HUES48 (cell line): ENCODE data around the gene ETHE1.

Source experiments
- H3K27ac ChIP-seq: one replicate; pipeline ENCODE4 v1.7.0; 2013; ENCODE audit warnings: low read depth, low read length, inconsistent platforms
- H3K27me3 ChIP-seq: 2 replicates; pipeline ENCODE4 v1.6.1; 2013; ENCODE audit warnings: mild to moderate bottlenecking, low read length; ENCODE audit not compliant: control insufficient read depth, insufficient read depth
- H3K36me3 ChIP-seq: 2 replicates; pipeline ENCODE4 v1.6.1; 2013; ENCODE audit warnings: low read length; ENCODE audit not compliant: control insufficient read depth, insufficient read depth
- H3K4me1 ChIP-seq: 2 replicates; pipeline ENCODE4 v1.6.1; 2013; ENCODE audit warnings: mild to moderate bottlenecking, low read length; ENCODE audit not compliant: control insufficient read depth, insufficient read depth
- H3K4me3 ChIP-seq: 2 replicates; pipeline ENCODE4 v1.5.1; 2013; ENCODE audit warnings: mild to moderate bottlenecking, low read depth, low read length
- H3K9ac ChIP-seq: 2 replicates; pipeline ENCODE4 v1.6.1; 2013; ENCODE audit warnings: mild to moderate bottlenecking, low read depth, low read length, moderate library complexity
- H3K9me3 ChIP-seq: 2 replicates; pipeline ENCODE4 v1.6.1; 2013; ENCODE audit warnings: low read length; ENCODE audit not compliant: control insufficient read depth, insufficient read depth

Gene ETHE1

DNA sequence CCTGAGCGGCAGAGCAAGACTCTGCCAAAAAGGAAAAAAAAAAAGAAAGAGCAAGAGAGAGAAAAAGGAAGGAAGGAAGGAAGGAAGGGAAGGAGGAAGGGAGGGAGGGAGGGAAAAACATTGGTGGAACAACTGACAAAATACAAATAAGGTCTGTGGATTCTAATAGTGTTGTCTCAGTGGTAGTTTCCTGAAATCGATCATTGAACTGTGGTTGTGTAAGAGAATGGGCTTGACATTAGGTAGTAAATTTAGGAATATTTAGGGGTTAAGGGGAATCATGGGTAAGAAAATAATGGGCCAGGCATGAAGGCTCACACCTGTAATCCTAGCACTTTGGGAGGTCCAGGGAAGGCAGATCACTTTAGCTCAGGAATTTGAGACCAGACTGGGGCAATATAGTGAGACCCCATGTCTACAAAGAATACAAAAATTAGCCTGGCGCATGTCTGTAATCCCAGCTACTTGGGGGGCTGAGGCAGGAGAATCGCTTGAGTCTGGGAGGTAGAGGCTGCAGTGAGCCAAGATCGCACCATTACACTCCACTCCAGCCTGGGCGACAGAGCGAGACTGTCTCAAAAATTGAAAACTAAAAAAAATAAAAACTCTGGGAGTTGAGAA lies 36.9 kb downstream of the ETHE1 start:
- Histone ChIP-seq H3K27ac (no peak overlapping the region), H3K9ac (no peak overlapping the region), H3K36me3 (no peaks in the 10 kb centered on the region; the same call in 1 of the 2 replicates), H3K4me3 (no peak overlapping the region), H3K4me1 (no peaks in the 10 kb centered on the region), H3K9me3 (no peaks in the 10 kb centered on the region), H3K27me3 (no peaks in the 10 kb centered on the region)

DNA sequence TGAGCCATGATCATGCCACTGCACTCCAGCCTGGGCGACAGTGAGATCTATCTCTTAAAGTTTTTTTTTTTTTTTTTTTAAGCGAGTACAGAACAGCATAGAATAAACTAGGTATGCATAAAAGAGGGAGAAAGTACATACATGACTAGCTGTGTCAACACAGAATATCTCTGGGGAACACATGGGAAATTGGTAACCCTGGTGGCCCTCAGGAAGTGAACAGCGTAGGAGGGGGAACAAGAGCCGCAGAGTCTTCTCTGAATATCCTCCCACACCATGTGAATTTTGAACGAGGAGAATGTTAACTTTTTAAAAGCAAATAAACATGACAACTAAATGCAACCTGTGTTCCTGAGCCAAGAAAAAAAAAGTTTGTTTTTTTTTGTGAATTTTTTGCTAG lies 37.7 kb downstream of the ETHE1 start:
- Histone ChIP-seq H3K4me1 (no peaks in the 10 kb centered on the region), H3K36me3 (no peaks in the 10 kb centered on the region), H3K9me3 (no peaks in the 10 kb centered on the region), H3K9ac (no peak overlapping the region), H3K27me3 (no peaks in the 10 kb centered on the region), H3K4me3 (no peak overlapping the region), H3K27ac (no peak overlapping the region)

DNA sequence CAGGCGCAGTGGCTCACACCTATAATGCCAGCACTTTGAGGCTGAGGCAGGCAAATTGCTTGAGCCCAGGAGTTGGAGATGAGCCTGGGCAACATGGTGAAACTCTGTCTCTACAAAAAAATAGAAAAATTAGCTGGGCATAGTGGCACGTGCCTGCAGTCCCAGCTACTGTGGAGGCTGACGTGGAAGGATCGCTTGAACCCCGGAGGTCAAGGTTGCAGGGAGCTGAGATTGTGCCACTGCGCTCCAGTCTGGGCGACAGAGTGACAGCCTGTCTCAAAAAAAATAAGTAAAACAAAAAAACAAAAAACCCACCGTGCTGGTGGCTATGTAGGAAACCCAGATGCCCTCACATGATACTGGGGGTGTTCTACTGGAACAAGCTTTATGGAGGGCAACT lies 38.8 kb downstream of the ETHE1 start:
- Histone ChIP-seq H3K36me3 (no peaks in the 10 kb centered on the region), H3K9me3 (no peaks in the 10 kb centered on the region), H3K9ac (no peak overlapping the region), H3K4me1 (no peaks in the 10 kb centered on the region), H3K27ac (no peak overlapping the region), H3K4me3 (no peak overlapping the region), H3K27me3 (no peaks in the 10 kb centered on the region)

DNA sequence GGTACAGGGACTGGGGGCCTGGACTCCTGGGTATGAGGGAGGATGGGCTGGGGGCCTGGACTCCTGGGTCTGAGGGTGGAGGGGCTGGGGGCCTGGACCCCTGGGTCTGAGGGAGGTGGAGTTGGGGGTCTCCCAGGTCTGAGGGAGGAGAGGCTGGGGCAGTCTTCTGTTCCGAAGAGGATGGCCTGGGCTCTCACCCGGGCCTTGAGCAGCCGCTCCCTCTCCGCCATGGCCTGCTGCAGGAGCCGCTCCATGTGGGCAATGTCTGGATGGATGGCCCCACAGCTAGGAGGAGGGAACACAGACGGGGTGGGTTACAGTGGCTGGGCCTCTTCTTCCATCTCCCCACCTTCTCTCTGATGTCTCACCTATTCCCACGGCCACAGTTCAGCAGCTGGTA lies 40.6 kb downstream of the ETHE1 start:
- no peak overlapping the region for H3K4me3 ChIP-seq
- H3K36me3 ChIP-seq: no peaks in the 10 kb centered on the region
- no peak overlapping the region for H3K27ac ChIP-seq
- H3K9ac ChIP-seq: no peak overlapping the region
- no peaks in the 10 kb centered on the region for H3K9me3 ChIP-seq
- H3K27me3 ChIP-seq: no peaks in the 10 kb centered on the region
- H3K4me1 ChIP-seq: no peaks in the 10 kb centered on the region

DNA sequence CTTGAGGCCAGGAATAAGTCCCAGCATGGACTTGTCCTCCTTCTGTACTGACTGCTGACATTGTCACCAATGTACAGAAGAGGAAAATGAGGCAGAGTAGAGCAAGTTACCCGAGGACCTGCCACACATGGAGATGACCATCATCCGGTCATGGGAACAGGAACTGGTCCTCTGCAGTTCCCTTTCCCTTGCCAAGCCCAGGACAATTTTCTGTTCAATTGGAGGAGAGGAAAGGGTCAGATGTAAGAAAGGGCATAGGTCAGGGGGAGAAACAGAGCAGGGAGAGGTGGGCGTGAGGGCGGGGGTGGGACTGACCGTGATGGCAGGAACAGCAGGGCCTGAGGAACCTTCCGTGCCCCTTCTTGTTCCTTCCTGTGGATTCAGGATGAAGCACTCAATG lies 41.0 kb downstream of the ETHE1 start:
- Histone ChIP-seq H3K4me3 (no peak overlapping the region), H3K27me3 (no peaks in the 10 kb centered on the region), H3K4me1 (no peaks in the 10 kb centered on the region), H3K36me3 (no peaks in the 10 kb centered on the region), H3K9ac (no peak overlapping the region), H3K27ac (no peak overlapping the region), H3K9me3 (no peaks in the 10 kb centered on the region)

DNA sequence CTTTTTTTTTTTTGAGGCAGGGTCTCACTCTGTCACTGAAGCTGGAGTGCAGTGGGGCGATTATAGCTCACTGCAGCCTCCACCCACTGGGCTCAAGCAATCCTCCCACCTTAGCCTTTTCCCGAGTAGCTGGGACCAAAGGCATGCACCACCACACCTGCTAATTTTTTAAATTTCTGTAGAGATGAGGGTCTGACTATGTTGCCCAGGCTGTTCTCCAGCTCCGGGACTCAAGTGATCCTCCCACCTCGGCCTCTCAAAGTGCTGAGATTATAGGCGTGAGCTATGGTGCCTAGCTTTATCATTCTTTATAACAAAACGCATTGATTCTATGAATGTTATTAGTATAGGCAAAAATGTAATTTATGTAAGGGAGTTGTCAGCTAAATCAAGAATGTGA lies 43.7 kb downstream of the ETHE1 start:
- H3K4me3 ChIP-seq: no peak overlapping the region
- H3K4me1 ChIP-seq: no peaks in the 10 kb centered on the region
- no peak overlapping the region for H3K9ac ChIP-seq
- H3K36me3 ChIP-seq: no peaks in the 10 kb centered on the region
- H3K27ac ChIP-seq: no peak overlapping the region
- no peaks in the 10 kb centered on the region for H3K27me3 ChIP-seq
- no peaks in the 10 kb centered on the region for H3K9me3 ChIP-seq

DNA sequence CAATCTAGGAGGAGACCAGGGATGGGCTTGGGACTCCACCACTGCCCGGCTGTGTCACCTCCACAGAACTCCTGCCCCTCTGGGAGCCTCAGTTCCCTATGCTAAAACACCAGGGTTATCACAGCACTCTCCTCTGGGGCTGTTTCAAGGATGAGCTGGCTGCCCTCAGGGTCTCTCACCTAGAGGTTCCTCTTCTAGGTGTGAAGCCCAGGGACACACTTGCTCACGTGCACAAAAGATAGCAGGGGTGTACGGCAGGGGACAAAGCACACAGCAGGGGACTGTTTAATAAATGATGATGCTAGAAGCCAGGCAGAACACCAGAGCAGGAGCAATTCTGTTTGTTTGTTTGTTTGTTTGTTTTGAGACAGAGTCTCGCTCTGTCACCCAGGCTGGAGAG lies 44.8 kb downstream of the ETHE1 start:
- Histone ChIP-seq H3K9me3 (no peaks in the 10 kb centered on the region), H3K27me3 (no peaks in the 10 kb centered on the region), H3K36me3 (no peaks in the 10 kb centered on the region), H3K27ac (no peak overlapping the region), H3K9ac (no peak overlapping the region), H3K4me1 (no peaks in the 10 kb centered on the region), H3K4me3 (no peak overlapping the region)

DNA sequence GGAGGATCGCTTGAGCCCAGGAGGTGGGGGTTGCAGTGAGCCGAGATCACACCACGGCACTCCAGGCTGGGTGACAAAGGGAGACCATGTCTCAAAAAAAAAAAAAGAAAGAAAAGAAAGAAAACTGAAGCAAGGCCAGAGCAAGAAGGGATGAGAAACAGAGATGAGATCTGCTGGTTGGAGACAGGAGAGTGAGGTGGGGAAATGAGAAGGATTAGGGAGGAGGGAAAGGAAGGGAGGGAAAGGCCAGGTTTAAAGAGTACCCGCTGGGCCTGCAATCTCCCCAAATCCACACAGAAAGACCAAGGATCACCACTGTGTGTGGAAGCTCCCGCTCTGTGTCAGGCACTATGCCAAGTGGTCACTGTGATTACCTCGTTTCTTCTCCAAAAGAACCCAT lies 45.3 kb downstream of the ETHE1 start:
- no peaks in the 10 kb centered on the region for H3K4me1 ChIP-seq
- no peak overlapping the region for H3K27ac ChIP-seq
- H3K9me3 ChIP-seq: no peaks in the 10 kb centered on the region
- H3K9ac ChIP-seq: no peak overlapping the region
- H3K36me3 ChIP-seq: no peaks in the 10 kb centered on the region
- no peaks in the 10 kb centered on the region for H3K27me3 ChIP-seq
- H3K4me3 ChIP-seq: no peak overlapping the region

DNA sequence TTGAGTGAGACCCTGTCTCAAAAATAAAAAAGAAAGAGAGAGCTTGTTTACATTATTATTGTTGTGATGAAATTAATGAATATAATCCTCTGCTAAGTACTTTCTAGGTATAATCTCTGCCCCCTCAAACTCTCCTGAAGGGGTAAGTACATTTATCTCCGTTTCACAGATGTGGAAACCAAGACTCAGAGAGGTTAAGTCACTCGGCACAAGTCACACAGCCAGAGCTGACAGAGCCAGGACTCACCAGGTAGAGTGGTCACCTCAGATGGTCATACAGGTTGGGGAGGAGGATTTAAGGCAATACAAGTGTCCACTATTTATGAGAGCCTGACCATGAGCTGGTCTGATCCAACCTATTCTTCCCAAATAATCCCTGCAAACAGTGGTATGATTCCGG lies 46.4 kb downstream of the ETHE1 start:
- Histone ChIP-seq H3K9me3 (no peaks in the 10 kb centered on the region), H3K27me3 (no peaks in the 10 kb centered on the region), H3K27ac (no peak overlapping the region), H3K9ac (no peak overlapping the region), H3K4me3 (no peak overlapping the region), H3K36me3 (no peaks in the 10 kb centered on the region), H3K4me1 (no peaks in the 10 kb centered on the region)

DNA sequence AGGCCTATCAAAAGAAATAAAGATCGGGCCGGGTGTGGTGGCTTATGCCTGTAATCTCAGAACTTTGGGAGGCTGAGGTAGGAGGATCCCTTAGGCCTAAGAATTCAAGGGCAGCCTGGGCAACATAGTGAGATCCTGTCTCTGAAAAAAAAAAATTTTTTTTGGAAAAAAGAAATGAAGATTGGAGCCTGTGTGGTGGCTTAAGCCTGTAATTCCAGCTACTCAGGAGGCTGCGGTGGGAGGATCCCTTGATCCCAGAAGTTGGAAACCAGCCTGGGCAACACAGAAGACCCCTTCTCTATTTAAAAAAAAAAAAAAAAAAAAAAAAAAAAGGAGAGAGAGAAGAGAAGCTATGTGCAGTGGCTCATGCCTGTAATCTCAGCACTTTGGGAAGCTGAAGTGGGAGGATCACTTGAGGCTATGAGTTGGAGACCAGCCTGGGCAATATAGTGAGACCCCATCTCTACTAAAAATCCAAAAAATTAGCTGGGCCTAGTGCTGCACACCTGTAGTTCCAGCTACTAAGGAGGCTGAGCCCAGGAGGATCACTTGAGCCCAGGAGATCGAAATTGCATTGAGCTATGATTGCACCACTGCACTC lies 46.9 kb downstream of the ETHE1 start:
- Histone ChIP-seq H3K36me3 (no peaks in the 10 kb centered on the region), H3K27ac (no peak overlapping the region), H3K4me3 (no peak overlapping the region), H3K27me3 (no peaks in the 10 kb centered on the region), H3K9me3 (no peaks in the 10 kb centered on the region), H3K4me1 (0 out of 2 replicates have a peak, but pooled peaks cover 2% of the 10 kb centered on the region), H3K9ac (no peak overlapping the region)

DNA sequence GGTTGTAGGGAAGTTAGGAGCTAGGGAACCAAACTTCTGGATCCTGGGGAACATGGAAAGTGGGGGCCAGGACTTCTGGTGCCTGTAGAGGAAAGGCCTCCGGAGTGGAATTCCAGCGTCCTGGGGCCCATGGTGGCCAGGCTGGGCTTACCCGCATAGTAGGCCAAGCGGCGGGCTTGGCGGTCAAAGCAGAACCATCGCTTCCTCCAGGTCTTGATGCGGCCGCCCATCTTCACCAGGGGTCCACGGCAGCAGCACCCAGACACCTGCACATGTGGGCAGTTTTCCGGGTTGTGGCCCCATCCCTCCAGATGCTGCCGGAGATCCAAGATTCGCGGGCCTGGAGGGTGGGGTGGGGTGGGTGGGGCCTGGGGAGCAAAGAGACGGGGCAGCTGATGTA lies 47.8 kb downstream of the ETHE1 start:
- no peak overlapping the region for H3K4me3 ChIP-seq
- H3K36me3 ChIP-seq: no peaks in the 10 kb centered on the region
- H3K27ac ChIP-seq: no peak overlapping the region
- no peaks in the 10 kb centered on the region for H3K9me3 ChIP-seq
- H3K27me3 ChIP-seq: no peaks in the 10 kb centered on the region
- H3K4me1 ChIP-seq: 0 out of 2 replicates have a peak, but pooled peaks cover 2% of the 10 kb centered on the region
- no peak overlapping the region for H3K9ac ChIP-seq
